ENCODE results near the gene DUSP6. TPM values are rescaled to one million over a fixed set of nuclear protein-coding genes. Genes with fewer than 3 reads are reported as not detected.
A peak's percentile ranks its signal among the peaks of the same experiment; 100 is the strongest.

The DUSP6 gene
- total and polyA plus RNA-seq, 2 of the 13 experiments (the other 11 are each of a cell fraction or from before 2014, with no cell fraction given): 40.9 to 161 TPM

DNA sequence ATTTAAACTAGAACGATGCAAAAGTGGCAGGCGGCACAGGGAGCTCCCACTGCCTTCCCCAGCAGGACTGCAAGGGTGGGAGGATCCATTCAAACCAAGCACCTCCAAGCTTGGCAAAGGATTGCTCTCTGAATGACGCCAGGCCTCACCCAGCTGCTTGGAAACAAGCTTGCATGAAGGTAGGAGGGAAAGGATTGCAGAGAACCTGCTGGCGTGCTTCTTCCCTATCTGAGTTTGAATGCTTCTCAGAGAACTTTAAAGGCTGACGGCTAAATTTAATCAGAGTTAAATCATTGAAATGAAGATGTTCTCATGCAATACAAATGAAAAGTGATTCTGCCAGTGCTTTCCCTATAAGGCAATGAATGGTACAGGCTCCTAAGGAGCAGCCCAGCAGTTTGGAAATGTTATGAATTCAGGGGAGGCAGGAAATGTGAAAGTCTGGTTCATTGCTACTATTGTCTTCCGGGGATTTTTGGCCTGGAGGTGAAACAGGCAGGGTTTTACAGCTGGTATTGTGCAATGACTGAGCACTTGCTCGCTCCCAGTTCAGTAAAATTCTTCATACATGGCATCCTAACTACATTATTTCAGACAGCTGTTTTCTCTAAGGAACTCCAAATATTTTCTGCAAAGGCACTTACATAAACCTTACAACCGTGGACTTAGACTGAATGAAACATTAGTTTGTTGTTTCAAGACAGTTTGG, 31.9 kb upstream of the DUSP6 start (continued):
- TF ChIP-seq, protein P1, sequence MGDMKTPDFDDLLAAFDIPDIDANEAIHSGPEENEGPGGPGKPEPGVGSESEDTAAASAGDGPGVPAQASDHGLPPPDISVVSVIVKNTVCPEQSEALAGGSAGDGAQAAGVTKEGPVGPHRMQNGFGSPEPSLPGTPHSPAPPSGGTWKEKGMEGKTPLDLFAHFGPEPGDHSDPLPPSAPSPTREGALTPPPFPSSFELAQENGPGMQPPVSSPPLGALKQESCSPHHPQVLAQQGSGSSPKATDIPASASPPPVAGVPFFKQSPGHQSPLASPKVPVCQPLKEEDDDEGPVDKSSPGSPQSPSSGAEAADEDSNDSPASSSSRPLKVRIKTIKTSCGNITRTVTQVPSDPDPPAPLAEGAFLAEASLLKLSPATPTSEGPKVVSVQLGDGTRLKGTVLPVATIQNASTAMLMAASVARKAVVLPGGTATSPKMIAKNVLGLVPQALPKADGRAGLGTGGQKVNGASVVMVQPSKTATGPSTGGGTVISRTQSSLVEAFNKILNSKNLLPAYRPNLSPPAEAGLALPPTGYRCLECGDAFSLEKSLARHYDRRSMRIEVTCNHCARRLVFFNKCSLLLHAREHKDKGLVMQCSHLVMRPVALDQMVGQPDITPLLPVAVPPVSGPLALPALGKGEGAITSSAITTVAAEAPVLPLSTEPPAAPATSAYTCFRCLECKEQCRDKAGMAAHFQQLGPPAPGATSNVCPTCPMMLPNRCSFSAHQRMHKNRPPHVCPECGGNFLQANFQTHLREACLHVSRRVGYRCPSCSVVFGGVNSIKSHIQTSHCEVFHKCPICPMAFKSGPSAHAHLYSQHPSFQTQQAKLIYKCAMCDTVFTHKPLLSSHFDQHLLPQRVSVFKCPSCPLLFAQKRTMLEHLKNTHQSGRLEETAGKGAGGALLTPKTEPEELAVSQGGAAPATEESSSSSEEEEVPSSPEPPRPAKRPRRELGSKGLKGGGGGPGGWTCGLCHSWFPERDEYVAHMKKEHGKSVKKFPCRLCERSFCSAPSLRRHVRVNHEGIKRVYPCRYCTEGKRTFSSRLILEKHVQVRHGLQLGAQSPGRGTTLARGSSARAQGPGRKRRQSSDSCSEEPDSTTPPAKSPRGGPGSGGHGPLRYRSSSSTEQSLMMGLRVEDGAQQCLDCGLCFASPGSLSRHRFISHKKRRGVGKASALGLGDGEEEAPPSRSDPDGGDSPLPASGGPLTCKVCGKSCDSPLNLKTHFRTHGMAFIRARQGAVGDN (CRISPR knock-in tag; IDR thresholded peaks at IDR 0.05): peak; percentile 46
- no peak for TF ChIP-seq ZNF83 (CRISPR knock-in tag; IDR thresholded peaks at IDR 0.05; ENCODE audit: borderline replicate concordance)
- no peak for TF ChIP-seq ZNF280D (CRISPR knock-in tag; IDR thresholded peaks at IDR 0.05)
- TF ChIP-seq RNF2 (conservative IDR thresholded peaks at IDR 0.05; ENCODE audit: low read depth): no peak
- TF ChIP-seq, protein P2, sequence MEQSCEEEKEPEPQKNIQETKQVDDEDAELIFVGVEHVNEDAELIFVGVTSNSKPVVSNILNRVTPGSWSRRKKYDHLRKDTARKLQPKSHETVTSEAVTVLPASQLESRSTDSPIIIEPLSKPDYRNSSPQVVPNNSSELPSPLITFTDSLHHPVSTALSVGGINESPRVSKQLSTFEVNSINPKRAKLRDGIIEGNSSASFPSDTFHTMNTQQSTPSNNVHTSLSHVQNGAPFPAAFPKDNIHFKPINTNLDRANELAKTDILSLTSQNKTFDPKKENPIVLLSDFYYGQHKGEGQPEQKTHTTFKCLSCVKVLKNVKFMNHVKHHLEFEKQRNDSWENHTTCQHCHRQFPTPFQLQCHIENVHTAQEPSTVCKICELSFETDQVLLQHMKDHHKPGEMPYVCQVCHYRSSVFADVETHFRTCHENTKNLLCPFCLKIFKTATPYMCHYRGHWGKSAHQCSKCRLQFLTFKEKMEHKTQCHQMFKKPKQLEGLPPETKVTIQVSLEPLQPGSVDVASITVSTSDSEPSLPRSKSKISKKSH (CRISPR knock-in tag; IDR thresholded peaks at IDR 0.05; ENCODE audit: borderline replicate concordance): no peak
- TF ChIP-seq MLLT10 (CRISPR knock-in tag; IDR thresholded peaks at IDR 0.05): no peak
- TF ChIP-seq IKZF5 (CRISPR knock-in tag; IDR thresholded peaks at IDR 0.05): peak; percentile 48; the same call in 1 of the 2 replicates
- no peak for TF ChIP-seq SETDB1 (CRISPR knock-in tag; IDR thresholded peaks at IDR 0.05; ENCODE audit: borderline replicate concordance)
- TF ChIP-seq, protein P3, sequence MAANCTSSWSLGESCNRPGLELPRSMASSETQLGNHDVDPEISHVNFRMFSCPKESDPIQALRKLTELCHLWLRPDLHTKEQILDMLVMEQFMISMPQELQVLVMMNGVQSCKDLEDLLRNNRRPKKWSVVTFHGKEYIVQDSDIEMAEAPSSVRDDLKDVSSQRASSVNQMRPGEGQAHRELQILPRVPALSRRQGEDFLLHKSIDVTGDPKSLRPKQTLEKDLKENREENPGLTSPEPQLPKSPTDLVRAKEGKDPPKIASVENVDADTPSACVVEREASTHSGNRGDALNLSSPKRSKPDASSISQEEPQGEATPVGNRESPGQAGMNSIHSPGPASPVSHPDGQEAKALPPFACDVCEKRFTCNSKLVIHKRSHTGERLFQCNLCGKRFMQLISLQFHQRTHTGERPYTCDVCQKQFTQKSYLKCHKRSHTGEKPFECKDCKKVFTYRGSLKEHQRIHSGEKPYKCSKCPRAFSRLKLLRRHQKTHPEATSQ (CRISPR knock-in tag; IDR thresholded peaks at IDR 0.05; ENCODE audit: borderline replicate concordance): no peak
- TF ChIP-seq MBD4 (IDR thresholded peaks at IDR 0.05; ENCODE audit: borderline replicate concordance, low read length): no peak
- TF ChIP-seq EP300 (IDR thresholded peaks at IDR 0.05; ENCODE audit: low read depth in 2 of 2, low read length in 2 of 2): peak in 1 of 2 experiments; percentile 37; a peak in 1 of 4 replicates
- no peak for TF ChIP-seq EP300 (CRISPR knock-in tag; IDR thresholded peaks at IDR 0.05; ENCODE audit: borderline replicate concordance)
- 0 out of 2 replicates have a peak, but pooled peaks have one; percentile 25 for TF ChIP-seq FOXK1 (CRISPR knock-in tag; IDR thresholded peaks at IDR 0.05; ENCODE audit: borderline replicate concordance, low read depth)
- TF ChIP-seq ZBTB34 (CRISPR knock-in tag; IDR thresholded peaks at IDR 0.05): no peak
- no peak for TF ChIP-seq ONECUT2 (CRISPR knock-in tag; IDR thresholded peaks at IDR 0.05)
